Measurements from ENCODE around the gene DEPDC1B.
A peak's percentile ranks its signal among the peaks of the same experiment; 100 is the strongest.
"Not testable (repeated sequence)": the region's sequence is repeated elsewhere in the genome, so short reads cannot be mapped to it uniquely, and the experiment has no call there.

DEPDC1B gene

GRCh38 chr5:60699609-60700415 lies at the start of gene DEPDC1B:
Gene DEPDC1B, minus strand, starts transcription at chr5:60700166. Its CDS starts 73 bp downstream, at chr5:60700093.
- Histone ChIP-seq H3K27me3 (replicated peaks; ENCODE audit: control insufficient read depth, insufficient read depth, low read length) (no peaks in the 10 kb centered on the region), H3K4me3 (ENCODE audit: low read length) (peak within 1 kb of the TSS; percentile 93), H3K9me3 (ENCODE audit: control insufficient read depth, low read length) (no peaks in the 10 kb centered on the region), H3K36me3 (ENCODE audit: control insufficient read depth, insufficient read depth, low read length, severe bottlenecking) (no peaks in the 10 kb centered on the region), H3K9ac (ENCODE audit: low read length) (peak within 1 kb of the TSS; percentile 82), H3K4me1 (ENCODE audit: control insufficient read depth, insufficient read depth, low read length) (peaks cover 12% of the 10 kb centered on the region)
- peak; percentile 95 for DNase-seq (ENCODE audit: low read depth)

- DNase-seq (ENCODE audit: low read depth), result no peak
- Histone ChIP-seq H3K4me3 (ENCODE audit: low read length) (no peak overlapping the region), H3K4me1 (ENCODE audit: control insufficient read depth, insufficient read depth, low read length) (no peaks in the 10 kb centered on the region), H3K27me3 (replicated peaks; ENCODE audit: control insufficient read depth, insufficient read depth, low read length) (peaks cover 7% of the 10 kb centered on the region), H3K36me3 (ENCODE audit: control insufficient read depth, insufficient read depth, low read length, severe bottlenecking) (no peaks in the 10 kb centered on the region), H3K9me3 (ENCODE audit: control insufficient read depth, low read length) (peaks cover 14% of the 10 kb centered on the region), H3K9ac (ENCODE audit: low read length) (no peak overlapping the region)
Observed at GRCh38 chr5:60744682-60745081, 44.7 kb upstream of the DEPDC1B start.

GRCh38 chr5:60743511-60744314 lies 43.7 kb upstream of the DEPDC1B start:
- no peaks in the 10 kb centered on the region for H3K36me3 ChIP-seq (ENCODE audit: control insufficient read depth, insufficient read depth, low read length, severe bottlenecking)
- H3K4me1 ChIP-seq (ENCODE audit: control insufficient read depth, insufficient read depth, low read length), result no peaks in the 10 kb centered on the region
- peaks cover 17% of the 10 kb centered on the region for H3K9me3 ChIP-seq (ENCODE audit: control insufficient read depth, low read length)
- H3K9ac ChIP-seq (ENCODE audit: low read length), result no peak overlapping the region
- H3K27me3 ChIP-seq (replicated peaks; ENCODE audit: control insufficient read depth, insufficient read depth, low read length), result peaks cover 7% of the 10 kb centered on the region
- DNase-seq (ENCODE audit: low read depth), result no peak
- H3K4me3 ChIP-seq (ENCODE audit: low read length), result no peak overlapping the region

GRCh38 chr5:60740322-60740721 lies 40.4 kb upstream of the DEPDC1B start:
- Histone ChIP-seq H3K4me1 (ENCODE audit: control insufficient read depth, insufficient read depth, low read length) (no peaks in the 10 kb centered on the region), H3K27me3 (replicated peaks; ENCODE audit: control insufficient read depth, insufficient read depth, low read length) (no peaks in the 10 kb centered on the region), H3K9me3 (ENCODE audit: control insufficient read depth, low read length) (peaks cover 17% of the 10 kb centered on the region), H3K4me3 (ENCODE audit: low read length) (no peak overlapping the region), H3K9ac (ENCODE audit: low read length) (no peak overlapping the region), H3K36me3 (ENCODE audit: control insufficient read depth, insufficient read depth, low read length, severe bottlenecking) (no peaks in the 10 kb centered on the region)
- DNase-seq (ENCODE audit: low read depth), result no peak

- Histone ChIP-seq H3K4me3 (ENCODE audit: low read length) (no peak overlapping the region), H3K27me3 (replicated peaks; ENCODE audit: control insufficient read depth, insufficient read depth, low read length) (no peaks in the 10 kb centered on the region), H3K9me3 (ENCODE audit: control insufficient read depth, low read length) (peaks cover 17% of the 10 kb centered on the region), H3K4me1 (ENCODE audit: control insufficient read depth, insufficient read depth, low read length) (no peaks in the 10 kb centered on the region), H3K9ac (ENCODE audit: low read length) (no peak overlapping the region), H3K36me3 (ENCODE audit: control insufficient read depth, insufficient read depth, low read length, severe bottlenecking) (no peaks in the 10 kb centered on the region)
- DNase-seq (ENCODE audit: low read depth), result no peak
Observed at GRCh38 chr5:60738933-60739332, 39.0 kb upstream of the DEPDC1B start.

GRCh38 chr5:60738461-60738860 lies 38.5 kb upstream of the DEPDC1B start:
- Histone ChIP-seq H3K9ac (ENCODE audit: low read length) (no peak overlapping the region), H3K4me1 (ENCODE audit: control insufficient read depth, insufficient read depth, low read length) (no peaks in the 10 kb centered on the region), H3K36me3 (ENCODE audit: control insufficient read depth, insufficient read depth, low read length, severe bottlenecking) (no peaks in the 10 kb centered on the region), H3K27me3 (replicated peaks; ENCODE audit: control insufficient read depth, insufficient read depth, low read length) (no peaks in the 10 kb centered on the region), H3K9me3 (ENCODE audit: control insufficient read depth, low read length) (peaks cover 17% of the 10 kb centered on the region), H3K4me3 (ENCODE audit: low read length) (no peak overlapping the region)
- no peak for DNase-seq (ENCODE audit: low read depth)

GRCh38 chr5:60730858-60731257 lies 30.9 kb upstream of the DEPDC1B start:
- not testable (repeated sequence) for H3K4me3 ChIP-seq (ENCODE audit: low read length); H3K9ac ChIP-seq (ENCODE audit: low read length); H3K36me3 ChIP-seq (ENCODE audit: control insufficient read depth, insufficient read depth, low read length, severe bottlenecking); DNase-seq (ENCODE audit: low read depth); H3K27me3 ChIP-seq (replicated peaks; ENCODE audit: control insufficient read depth, insufficient read depth, low read length); H3K4me1 ChIP-seq (ENCODE audit: control insufficient read depth, insufficient read depth, low read length); H3K9me3 ChIP-seq (ENCODE audit: control insufficient read depth, low read length)

- Histone ChIP-seq H3K9ac (ENCODE audit: low read length) (no peak overlapping the region), H3K36me3 (ENCODE audit: control insufficient read depth, insufficient read depth, low read length, severe bottlenecking) (no peaks in the 10 kb centered on the region), H3K27me3 (replicated peaks; ENCODE audit: control insufficient read depth, insufficient read depth, low read length) (no peaks in the 10 kb centered on the region), H3K4me3 (ENCODE audit: low read length) (no peak overlapping the region), H3K9me3 (ENCODE audit: control insufficient read depth, low read length) (no peaks in the 10 kb centered on the region), H3K4me1 (ENCODE audit: control insufficient read depth, insufficient read depth, low read length) (no peaks in the 10 kb centered on the region)
- DNase-seq (ENCODE audit: low read depth), result no peak
Observed at GRCh38 chr5:60727033-60727679, 27.2 kb upstream of the DEPDC1B start.

GRCh38 chr5:60724126-60724525 lies 24.2 kb upstream of the DEPDC1B start:
- H3K36me3 ChIP-seq (ENCODE audit: control insufficient read depth, insufficient read depth, low read length, severe bottlenecking), result no peaks in the 10 kb centered on the region
- H3K4me3 ChIP-seq (ENCODE audit: low read length), result no peak overlapping the region
- no peaks in the 10 kb centered on the region for H3K27me3 ChIP-seq (replicated peaks; ENCODE audit: control insufficient read depth, insufficient read depth, low read length)
- H3K4me1 ChIP-seq (ENCODE audit: control insufficient read depth, insufficient read depth, low read length), result no peaks in the 10 kb centered on the region
- DNase-seq (ENCODE audit: low read depth), result no peak
- H3K9me3 ChIP-seq (ENCODE audit: control insufficient read depth, low read length), result no peaks in the 10 kb centered on the region
- no peak overlapping the region for H3K9ac ChIP-seq (ENCODE audit: low read length)

GRCh38 chr5:60722416-60722815 lies 22.4 kb upstream of the DEPDC1B start:
- Histone ChIP-seq H3K27me3 (replicated peaks; ENCODE audit: control insufficient read depth, insufficient read depth, low read length) (no peaks in the 10 kb centered on the region), H3K4me1 (ENCODE audit: control insufficient read depth, insufficient read depth, low read length) (no peaks in the 10 kb centered on the region), H3K36me3 (ENCODE audit: control insufficient read depth, insufficient read depth, low read length, severe bottlenecking) (no peaks in the 10 kb centered on the region), H3K4me3 (ENCODE audit: low read length) (no peak overlapping the region), H3K9ac (ENCODE audit: low read length) (no peak overlapping the region), H3K9me3 (ENCODE audit: control insufficient read depth, low read length) (no peaks in the 10 kb centered on the region)
- no peak for DNase-seq (ENCODE audit: low read depth)

GRCh38 chr5:60719329-60719728 lies 19.4 kb upstream of the DEPDC1B start:
- Histone ChIP-seq H3K27me3 (replicated peaks; ENCODE audit: control insufficient read depth, insufficient read depth, low read length) (peaks cover 3% of the 10 kb centered on the region), H3K4me1 (ENCODE audit: control insufficient read depth, insufficient read depth, low read length) (no peaks in the 10 kb centered on the region), H3K9me3 (ENCODE audit: control insufficient read depth, low read length) (no peaks in the 10 kb centered on the region)

More at GRCh38 chr5:60719329-60719728, 19.4 kb upstream of the DEPDC1B start:
- H3K36me3 ChIP-seq (ENCODE audit: control insufficient read depth, insufficient read depth, low read length, severe bottlenecking), result no peaks in the 10 kb centered on the region
- DNase-seq (ENCODE audit: low read depth), result no peak
- H3K4me3 ChIP-seq (ENCODE audit: low read length), result no peak overlapping the region
- no peak overlapping the region for H3K9ac ChIP-seq (ENCODE audit: low read length)
